Islet of Langerhans (tissue), 1 donor: ENCODE data around the gene HDAC1.
A peak's percentile ranks its signal among the peaks of the same experiment; 100 is the strongest.
"Not testable (repeated sequence)": the region's sequence is repeated elsewhere in the genome, so short reads cannot be mapped to it uniquely, and the experiment has no call there.

Experiments
- FAIRE-seq: peaks from one replicate; lab custom pipeline; 2011; peaks lifted over from hg19 to GRCh38; lab: Jason Lieb, UNC

Gene HDAC1

GRCh38 chr1:32274646-32275340 lies 17.1 kb upstream of the HDAC1 start:
- no peak for FAIRE-seq

GRCh38 chr1:32275424-32275823 lies 16.5 kb upstream of the HDAC1 start:
- FAIRE-seq = no peak

- no peak for FAIRE-seq
These were observed 15.7 kb upstream of the HDAC1 start for GRCh38 chr1:32276032-32276782.

DNA sequence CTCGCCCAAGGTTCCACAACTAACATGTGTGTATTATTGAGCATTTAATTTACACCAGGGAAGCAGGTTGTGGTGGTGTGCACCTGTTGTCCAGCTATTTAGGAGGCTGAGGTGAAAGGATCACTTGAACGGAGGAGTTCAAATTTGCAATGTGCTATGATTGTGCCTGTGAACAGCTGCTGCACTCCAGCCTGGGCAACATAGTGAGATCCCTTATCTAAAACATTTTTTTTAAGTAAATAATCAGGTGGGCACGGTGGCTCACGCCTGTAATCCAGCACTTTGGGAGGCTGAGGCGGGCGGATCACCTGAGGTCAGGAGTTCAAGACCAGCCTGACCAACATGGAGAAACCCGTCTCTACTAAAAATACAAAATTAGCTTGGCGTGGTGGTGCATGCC lies 7.1 kb upstream of the HDAC1 start:
- FAIRE-seq = not testable (repeated sequence)

DNA sequence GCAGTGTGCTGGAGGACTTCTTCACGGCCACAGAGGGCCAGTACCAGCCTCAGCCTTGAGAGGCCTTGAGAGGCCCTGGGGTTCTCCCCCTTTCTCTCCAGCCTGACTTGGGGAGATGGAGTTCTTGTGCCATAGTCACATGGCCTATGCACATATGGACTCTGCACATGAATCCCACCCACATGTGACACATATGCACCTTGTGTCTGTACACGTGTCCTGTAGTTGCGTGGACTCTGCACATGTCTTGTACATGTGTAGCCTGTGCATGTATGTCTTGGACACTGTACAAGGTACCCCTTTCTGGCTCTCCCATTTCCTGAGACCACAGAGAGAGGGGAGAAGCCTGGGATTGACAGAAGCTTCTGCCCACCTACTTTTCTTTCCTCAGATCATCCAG lies 6.2 kb upstream of the HDAC1 start:
- no peak for FAIRE-seq

GRCh38 chr1:32286763-32287162 lies 5.1 kb upstream of the HDAC1 start:
- no peak for FAIRE-seq

DNA sequence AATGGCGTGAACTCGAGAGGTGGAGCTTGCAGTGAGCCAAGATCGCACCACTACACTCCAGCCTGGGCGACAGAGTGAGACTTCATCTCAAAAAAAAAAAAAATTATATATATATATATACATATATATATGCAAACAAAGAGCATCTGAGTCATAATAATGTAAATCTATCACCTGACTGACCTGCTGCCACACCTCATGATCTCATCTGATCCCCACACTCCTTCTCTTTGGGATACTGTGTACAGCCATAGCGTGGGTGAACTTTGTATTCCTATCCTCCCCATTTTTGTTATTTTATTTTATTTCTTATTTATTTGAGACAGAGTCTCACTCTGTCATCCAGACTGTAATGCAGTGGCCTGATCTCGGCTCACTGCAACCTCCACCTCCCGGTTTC lies 2.6 kb upstream of the HDAC1 start:
- no peak for FAIRE-seq

DNA sequence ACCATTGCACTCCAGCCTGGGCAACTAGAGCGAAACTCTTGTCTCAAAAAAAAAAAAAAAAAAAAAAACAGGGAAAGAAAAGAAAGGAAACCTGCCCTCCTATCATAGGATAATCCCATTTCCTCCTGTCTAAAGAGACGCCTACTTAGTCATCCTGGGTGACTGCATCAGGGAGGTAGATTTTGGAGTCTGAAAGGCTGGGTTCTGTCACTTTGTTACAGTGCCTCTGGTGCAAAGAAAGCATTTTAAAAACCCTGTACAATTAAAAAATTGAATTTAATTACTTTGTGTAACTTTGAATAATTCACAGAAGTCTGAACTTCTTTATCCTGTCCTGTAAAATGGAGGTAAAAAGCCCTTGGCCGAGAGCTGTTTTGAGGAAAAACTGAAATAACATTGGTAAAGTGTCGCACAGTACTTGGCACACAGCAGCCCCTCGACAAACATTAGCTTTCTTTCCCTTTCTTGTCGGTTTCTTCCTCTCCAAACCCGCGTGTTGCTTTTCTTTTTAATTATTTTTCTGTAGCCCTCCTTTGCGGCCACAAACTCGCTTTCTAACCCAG lies 657 bp upstream of the HDAC1 start:
- FAIRE-seq = peak; percentile 60

- not testable (repeated sequence) for FAIRE-seq
These were observed 6.3 kb downstream of the HDAC1 start for GRCh38 chr1:32298211-32298610.

- no peak for FAIRE-seq
These were observed 7.4 kb downstream of the HDAC1 start for GRCh38 chr1:32299327-32299726.

DNA sequence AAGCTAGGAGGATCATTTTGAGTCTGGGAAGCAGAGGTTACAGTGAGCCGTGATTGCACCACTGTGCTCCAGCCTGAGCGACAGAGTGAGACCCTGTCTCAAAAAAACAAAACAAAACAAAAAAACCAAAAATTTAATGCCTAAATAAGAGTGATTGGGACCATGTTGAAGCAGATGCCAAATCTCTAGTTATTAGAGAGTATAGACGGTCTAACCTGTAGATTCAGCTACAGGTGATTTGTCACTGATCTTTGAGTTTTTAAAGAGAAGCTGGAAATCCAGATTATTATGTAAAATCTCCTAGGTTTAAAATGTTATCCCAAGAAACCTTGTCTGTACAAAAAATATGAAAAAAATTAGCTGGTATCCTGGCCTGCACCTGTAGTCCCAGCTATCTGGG lies 11.5 kb downstream of the HDAC1 start:
- no peak for FAIRE-seq

DNA sequence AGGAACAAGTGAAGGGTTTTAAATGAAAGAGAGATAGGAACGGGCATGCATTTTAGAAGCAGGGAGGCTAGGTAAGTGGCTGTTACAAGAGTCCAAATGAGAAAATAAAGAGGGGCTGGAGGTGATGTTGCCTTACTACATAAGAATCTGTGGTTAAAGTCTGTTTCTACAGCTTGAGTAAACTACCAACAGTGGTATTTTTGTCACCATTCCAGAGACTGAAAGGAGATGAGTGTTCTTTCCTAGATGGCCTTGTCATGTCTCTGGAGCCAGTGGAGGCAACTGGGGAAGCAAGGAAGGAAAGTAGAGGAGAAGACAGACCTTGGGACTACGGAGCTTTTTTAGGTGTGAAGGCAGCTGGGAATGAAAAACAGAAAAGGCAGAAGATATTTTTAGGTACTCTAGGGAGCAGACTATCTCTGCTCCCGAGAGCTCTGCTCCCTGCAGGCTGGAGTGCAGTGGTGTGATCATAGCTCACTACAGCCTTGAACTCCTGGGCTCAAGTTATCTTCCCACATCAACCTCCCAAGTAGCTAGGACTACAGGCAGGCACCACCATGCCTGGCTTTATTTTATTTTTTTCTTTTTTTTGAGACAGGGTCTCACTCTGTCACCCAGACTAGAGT lies 12.2 kb downstream of the HDAC1 start:
- no peak for FAIRE-seq

GRCh38 chr1:32305310-32305709 lies 13.4 kb downstream of the HDAC1 start:
- FAIRE-seq = no peak

DNA sequence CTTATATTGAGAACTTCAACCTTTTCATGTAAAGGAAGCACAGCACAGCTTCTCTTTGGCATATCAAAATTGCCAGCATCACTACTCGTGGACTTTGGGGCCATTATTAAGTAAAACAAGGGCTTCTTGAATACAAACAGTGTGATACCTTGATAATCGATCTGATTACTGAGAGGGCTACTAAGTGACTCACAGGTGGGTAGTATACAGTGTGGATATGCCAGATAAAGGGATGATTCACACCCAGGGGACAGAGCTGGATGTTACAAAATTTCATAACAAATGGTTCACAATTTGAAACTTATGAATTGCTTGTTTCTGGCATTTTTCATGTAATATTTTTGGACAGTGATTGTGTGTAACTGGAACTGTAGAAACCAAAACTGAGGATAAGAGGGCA lies 15.4 kb downstream of the HDAC1 start:
- no peak for FAIRE-seq

- no peak for FAIRE-seq
These were observed 18.1 kb downstream of the HDAC1 start for GRCh38 chr1:32309960-32310359.

DNA sequence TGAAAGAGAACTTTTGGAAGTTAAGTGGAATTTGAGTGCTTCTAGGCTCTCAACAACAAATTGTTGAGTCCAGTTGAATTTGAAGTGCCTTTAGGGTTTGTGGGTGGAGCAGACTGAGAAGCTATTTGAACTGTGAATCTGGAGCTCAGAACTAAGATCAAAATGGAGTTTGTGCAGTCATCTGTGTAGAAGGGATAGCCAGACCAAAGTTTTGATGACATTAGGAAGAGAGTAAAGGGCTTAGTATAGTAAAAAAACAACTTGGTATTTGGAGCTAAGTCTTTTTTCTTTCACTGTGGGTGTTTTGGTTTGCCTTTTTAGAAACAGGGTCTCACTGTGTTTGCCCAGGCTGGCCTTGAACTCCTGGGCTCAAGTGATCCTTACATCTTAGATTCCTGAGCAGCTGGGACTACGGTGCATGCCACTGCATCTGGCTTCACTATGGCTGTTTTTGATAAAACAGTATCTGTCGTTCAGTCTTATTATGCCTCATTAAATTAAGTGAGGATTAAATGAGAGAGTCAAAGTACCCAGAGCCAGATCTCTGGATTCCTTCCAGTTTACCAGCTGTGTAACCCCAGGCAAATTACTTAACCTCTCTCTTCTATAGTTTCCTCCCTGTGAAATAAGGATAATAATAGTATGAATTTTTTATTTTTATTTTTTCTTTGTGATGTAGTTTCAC lies 20.0 kb downstream of the HDAC1 start:
- no peak for FAIRE-seq

- no peak for FAIRE-seq
These were observed 25.0 kb downstream of the HDAC1 start for GRCh38 chr1:32316903-32317277.

GRCh38 chr1:32318127-32318869 lies 26.4 kb downstream of the HDAC1 start:
- no peak for FAIRE-seq

- FAIRE-seq = no peak
These were observed 29.9 kb downstream of the HDAC1 start for GRCh38 chr1:32321712-32322291.

GRCh38 chr1:32327204-32327603 lies 35.3 kb downstream of the HDAC1 start:
- no peak for FAIRE-seq

- no peak for FAIRE-seq
These were observed 38.1 kb downstream of the HDAC1 start for GRCh38 chr1:32329931-32330466.
